ENCODE results near the gene ITPRIPL2. TPM values are rescaled to one million over a fixed set of nuclear protein-coding genes. Genes with fewer than 3 reads are reported as not detected.

The ITPRIPL2 gene
- total and polyA plus RNA-seq, 2 of the 13 experiments (the other 11 are each of a cell fraction or from before 2014, with no cell fraction given), result 5.9 to 12.6 TPM

DNA sequence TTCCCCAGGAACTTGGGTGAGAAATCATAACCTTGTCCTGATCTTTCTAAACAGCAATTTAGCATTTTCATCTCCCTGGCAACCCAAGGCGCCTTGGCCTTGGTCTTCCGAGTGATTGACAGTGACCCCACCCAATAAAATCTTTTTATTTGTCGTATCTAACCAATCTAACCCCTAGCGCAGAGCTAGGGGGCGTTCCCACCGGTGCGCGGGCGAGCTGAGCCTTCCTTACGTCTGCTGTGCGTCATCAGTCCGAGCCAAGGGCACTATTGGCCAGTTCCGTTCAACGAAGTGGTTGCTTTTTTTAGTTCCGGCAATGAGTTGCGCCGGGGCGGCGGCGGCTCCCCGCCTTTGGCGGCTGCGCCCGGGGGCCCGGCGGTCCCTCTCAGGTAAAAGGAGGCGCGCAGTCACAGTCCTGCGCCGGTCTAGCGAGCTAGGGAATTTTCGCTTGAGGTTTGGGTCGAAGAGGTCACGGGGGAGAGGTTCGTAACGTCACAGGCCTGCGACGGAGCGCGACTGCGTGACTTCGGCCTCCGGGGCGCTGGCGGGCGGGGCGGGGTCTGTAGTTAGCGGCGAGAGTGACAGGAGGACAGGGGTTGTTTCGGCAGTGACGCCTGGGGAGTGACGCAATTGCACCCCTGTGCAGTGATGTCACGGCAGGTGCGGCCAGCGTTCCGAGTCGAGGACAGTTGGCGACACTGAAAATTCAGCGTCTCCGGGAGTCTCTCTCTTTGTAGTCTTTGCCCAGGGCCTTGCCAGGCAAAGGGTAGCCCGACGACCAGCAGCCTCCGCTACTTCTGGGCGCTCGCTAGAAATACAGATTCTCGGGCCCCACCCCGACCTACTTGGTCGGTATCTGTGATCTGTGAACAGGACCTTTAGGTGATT, 46.2 kb upstream of the ITPRIPL2 start, which contains the start of gene COQ7 (continued):
- TF ChIP-seq ZNF280D (CRISPR knock-in tag; IDR thresholded peaks at IDR 0.05) (peak; percentile 17; the same call in 1 of the 2 replicates), SIX1 (CRISPR knock-in tag; IDR thresholded peaks at IDR 0.05; ENCODE audit: borderline replicate concordance) (no peak; the same call in 1 of the 2 replicates), BORCS8-MEF2B (CRISPR knock-in tag; IDR thresholded peaks at IDR 0.05) (peak; percentile 84; the same call in 1 of the 2 replicates), ZNF124 (CRISPR knock-in tag; IDR thresholded peaks at IDR 0.05) (no peak), ZNF275 (CRISPR knock-in tag; IDR thresholded peaks at IDR 0.05; ENCODE audit: borderline replicate concordance) (0 out of 2 replicates have a peak, but pooled peaks have one; percentile 53), SETDB1 (CRISPR knock-in tag; IDR thresholded peaks at IDR 0.05; ENCODE audit: borderline replicate concordance) (no peak), ATF1 (CRISPR knock-in tag; IDR thresholded peaks at IDR 0.05) (peak; percentile 100), SP140L (CRISPR knock-in tag; IDR thresholded peaks at IDR 0.05; ENCODE audit: borderline replicate concordance) (peak; percentile 42), IRF9 (CRISPR knock-in tag; IDR thresholded peaks at IDR 0.05; ENCODE audit: borderline replicate concordance) (peak; percentile 98), EEA1 (CRISPR knock-in tag; IDR thresholded peaks at IDR 0.05; ENCODE audit: borderline replicate concordance) (peak; percentile 68; the same call in 1 of the 2 replicates), ZBTB7B (CRISPR knock-in tag; IDR thresholded peaks at IDR 0.05) (no peak; the same call in 1 of the 2 replicates)
- TF ChIP-seq, protein P1, sequence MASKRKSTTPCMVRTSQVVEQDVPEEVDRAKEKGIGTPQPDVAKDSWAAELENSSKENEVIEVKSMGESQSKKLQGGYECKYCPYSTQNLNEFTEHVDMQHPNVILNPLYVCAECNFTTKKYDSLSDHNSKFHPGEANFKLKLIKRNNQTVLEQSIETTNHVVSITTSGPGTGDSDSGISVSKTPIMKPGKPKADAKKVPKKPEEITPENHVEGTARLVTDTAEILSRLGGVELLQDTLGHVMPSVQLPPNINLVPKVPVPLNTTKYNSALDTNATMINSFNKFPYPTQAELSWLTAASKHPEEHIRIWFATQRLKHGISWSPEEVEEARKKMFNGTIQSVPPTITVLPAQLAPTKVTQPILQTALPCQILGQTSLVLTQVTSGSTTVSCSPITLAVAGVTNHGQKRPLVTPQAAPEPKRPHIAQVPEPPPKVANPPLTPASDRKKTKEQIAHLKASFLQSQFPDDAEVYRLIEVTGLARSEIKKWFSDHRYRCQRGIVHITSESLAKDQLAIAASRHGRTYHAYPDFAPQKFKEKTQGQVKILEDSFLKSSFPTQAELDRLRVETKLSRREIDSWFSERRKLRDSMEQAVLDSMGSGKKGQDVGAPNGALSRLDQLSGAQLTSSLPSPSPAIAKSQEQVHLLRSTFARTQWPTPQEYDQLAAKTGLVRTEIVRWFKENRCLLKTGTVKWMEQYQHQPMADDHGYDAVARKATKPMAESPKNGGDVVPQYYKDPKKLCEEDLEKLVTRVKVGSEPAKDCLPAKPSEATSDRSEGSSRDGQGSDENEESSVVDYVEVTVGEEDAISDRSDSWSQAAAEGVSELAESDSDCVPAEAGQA (IDR thresholded peaks at IDR 0.05; ENCODE audit: low read depth), result peak; percentile 99
- TF ChIP-seq, protein P1 (CRISPR knock-in tag; IDR thresholded peaks at IDR 0.05; ENCODE audit: borderline replicate concordance), result peak; percentile 92; the same call in 1 of the 2 replicates
- TF ChIP-seq, protein P2, sequence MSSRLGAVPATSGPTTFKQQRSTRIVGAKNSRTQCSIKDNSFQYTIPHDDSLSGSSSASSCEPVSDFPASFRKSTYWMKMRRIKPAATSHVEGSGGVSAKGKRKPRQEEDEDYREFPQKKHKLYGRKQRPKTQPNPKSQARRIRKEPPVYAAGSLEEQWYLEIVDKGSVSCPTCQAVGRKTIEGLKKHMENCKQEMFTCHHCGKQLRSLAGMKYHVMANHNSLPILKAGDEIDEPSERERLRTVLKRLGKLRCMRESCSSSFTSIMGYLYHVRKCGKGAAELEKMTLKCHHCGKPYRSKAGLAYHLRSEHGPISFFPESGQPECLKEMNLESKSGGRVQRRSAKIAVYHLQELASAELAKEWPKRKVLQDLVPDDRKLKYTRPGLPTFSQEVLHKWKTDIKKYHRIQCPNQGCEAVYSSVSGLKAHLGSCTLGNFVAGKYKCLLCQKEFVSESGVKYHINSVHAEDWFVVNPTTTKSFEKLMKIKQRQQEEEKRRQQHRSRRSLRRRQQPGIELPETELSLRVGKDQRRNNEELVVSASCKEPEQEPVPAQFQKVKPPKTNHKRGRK (CRISPR knock-in tag; IDR thresholded peaks at IDR 0.05), result no peak

All from HepG2 (cell line).